Chondrocyte (in vitro differentiated cells): Measurements from ENCODE around the gene UNKL. TPM values are rescaled to one million over a fixed set of nuclear protein-coding genes. Genes with fewer than 3 reads are reported as not detected.

Experiments used
- DNase-seq: peaks from one replicate; pipeline ENCODE4 v3.0.0; 2021; ENCODE audit warnings: mixed read lengths, low spot score
- H3K27ac Mint-ChIP-seq: one replicate; pipeline ENCODE4 v1.8.0; 2021; ENCODE audit warnings: mild to moderate bottlenecking, moderate library complexity, mixed read lengths; ENCODE audit not compliant: unreplicated experiment
- H3K27me3 Mint-ChIP-seq: 2 replicates; pipeline ENCODE4 v1.8.0; 2021; ENCODE audit warnings: low read depth, mixed read lengths
- H3K36me3 Mint-ChIP-seq: 2 replicates; pipeline ENCODE4 v1.8.0; 2021; ENCODE audit warnings: low read depth, mixed read lengths
- H3K4me1 Mint-ChIP-seq: 2 replicates; pipeline ENCODE4 v1.8.0; 2021; ENCODE audit warnings: low read depth, mild to moderate bottlenecking, mixed read lengths
- H3K4me3 Mint-ChIP-seq: one replicate; pipeline ENCODE4 v1.8.0; 2021; ENCODE audit warnings: mild to moderate bottlenecking, moderate library complexity, mixed read lengths; ENCODE audit not compliant: unreplicated experiment
- H3K9me3 Mint-ChIP-seq: 2 replicates; pipeline ENCODE4 v1.8.0; 2021; ENCODE audit warnings: low read depth, mixed read lengths
- total RNA-seq: library from RNA; stranded (reverse); gene quantifications from 3 replicates; pipeline ENCODE4 v1.2.1, GENCODE V29; 2021
- TF ChIP-seq, protein P1 (sequence below): fragments of 200-600 bp; sonication (generic); IDR thresholded peaks from 2 replicates; pipeline ENCODE4 v1.5.0; 2021; ENCODE audit warnings: antibody characterized with exemption, mild to moderate bottlenecking, moderate library complexity

Gene UNKL
- total RNA-seq, 1 donor from 2014 or later: 12.6 TPM

DNA sequence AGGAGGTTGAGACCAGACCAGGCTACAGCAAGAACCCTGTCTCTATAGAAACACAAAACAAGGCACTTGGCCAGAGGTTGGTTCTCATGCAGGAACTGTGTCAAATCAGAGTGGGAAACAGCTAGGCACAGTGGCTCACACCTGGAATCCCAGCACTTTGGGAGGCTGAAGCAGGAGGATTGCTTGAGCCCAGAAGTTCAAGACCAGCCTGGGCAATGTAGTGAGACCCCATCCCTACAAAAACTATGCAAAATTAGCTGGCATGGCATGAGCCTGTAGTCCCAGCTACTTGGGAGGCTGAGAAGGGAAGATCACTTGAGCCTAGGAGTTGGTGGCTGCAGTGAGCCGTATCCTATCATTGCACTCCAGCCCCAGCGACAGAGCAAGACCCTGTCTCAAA lies 1.7 kb downstream of the UNKL start:
- Mint-ChIP-seq H3K36me3 (no peaks in the 10 kb centered on the region), H3K4me3 (no peak overlapping the region), H3K27me3 (no peaks in the 10 kb centered on the region), H3K27ac (no peak overlapping the region), H3K4me1 (peaks cover 15% of the 10 kb centered on the region), H3K9me3 (no peaks in the 10 kb centered on the region)
- TF ChIP-seq, protein P1, sequence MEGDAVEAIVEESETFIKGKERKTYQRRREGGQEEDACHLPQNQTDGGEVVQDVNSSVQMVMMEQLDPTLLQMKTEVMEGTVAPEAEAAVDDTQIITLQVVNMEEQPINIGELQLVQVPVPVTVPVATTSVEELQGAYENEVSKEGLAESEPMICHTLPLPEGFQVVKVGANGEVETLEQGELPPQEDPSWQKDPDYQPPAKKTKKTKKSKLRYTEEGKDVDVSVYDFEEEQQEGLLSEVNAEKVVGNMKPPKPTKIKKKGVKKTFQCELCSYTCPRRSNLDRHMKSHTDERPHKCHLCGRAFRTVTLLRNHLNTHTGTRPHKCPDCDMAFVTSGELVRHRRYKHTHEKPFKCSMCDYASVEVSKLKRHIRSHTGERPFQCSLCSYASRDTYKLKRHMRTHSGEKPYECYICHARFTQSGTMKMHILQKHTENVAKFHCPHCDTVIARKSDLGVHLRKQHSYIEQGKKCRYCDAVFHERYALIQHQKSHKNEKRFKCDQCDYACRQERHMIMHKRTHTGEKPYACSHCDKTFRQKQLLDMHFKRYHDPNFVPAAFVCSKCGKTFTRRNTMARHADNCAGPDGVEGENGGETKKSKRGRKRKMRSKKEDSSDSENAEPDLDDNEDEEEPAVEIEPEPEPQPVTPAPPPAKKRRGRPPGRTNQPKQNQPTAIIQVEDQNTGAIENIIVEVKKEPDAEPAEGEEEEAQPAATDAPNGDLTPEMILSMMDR: no peak
- no peak for DNase-seq

DNA sequence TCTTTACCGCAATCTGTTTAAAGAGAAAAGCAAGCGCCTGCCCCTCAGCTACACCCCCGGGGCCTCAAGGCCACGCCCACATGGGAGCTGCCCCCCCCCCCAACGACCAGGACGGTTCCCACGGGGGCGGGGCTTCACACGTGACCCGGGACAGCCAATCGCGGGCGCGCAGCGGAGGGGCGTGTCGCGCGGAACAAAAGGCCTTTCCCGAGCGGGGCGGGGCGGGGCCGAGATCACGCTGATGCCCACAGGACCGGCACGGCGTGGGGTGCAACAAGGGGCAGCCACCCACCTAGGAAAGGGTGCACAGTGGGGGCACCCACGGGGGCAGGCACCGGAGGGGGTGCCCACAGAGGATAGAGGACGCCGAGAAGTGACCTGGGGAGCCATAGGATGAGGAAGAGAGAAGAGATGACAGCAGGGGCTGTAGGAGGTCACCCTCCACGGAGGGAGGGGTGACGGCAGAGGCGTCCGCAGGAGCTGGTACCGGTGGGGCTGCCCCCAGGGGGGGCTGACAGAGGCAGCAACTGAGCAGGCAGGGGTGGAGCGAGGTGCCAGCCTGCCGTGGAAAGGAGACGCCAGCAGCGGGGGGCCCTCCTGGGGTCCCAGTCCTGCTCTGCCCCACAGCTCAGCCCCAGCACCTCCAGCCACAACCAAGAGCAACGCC lies 6.2 kb downstream of the UNKL start:
- DNase-seq: no peak
- H3K27me3 Mint-ChIP-seq: no peaks in the 10 kb centered on the region
- peak overlapping the region; percentile 78 for H3K4me3 Mint-ChIP-seq
- no peaks in the 10 kb centered on the region for H3K36me3 Mint-ChIP-seq
- TF ChIP-seq, protein P1: no peak
- H3K4me1 Mint-ChIP-seq: peaks cover 13% of the 10 kb centered on the region
- no peaks in the 10 kb centered on the region for H3K9me3 Mint-ChIP-seq
- H3K27ac Mint-ChIP-seq: peak overlapping the region; percentile 85

DNA sequence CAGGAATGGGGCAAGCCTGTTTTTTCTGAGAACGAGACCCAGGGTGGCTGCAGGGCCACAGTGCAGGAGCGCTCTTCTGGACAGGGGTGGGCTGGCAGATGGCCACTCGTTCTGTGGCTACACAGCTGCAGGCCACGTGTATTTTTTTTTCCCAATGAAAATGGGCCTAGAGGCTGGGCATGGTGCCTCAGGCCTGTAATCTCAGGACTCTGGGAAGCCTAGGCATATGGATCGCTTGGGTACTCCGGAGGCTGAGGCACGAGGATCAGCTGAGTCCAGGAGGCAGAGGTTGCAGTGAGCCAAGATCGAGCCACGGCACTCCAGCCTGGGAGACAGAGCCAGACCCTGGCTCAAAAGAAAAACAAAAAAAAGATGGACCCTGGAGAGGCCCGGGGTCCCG lies 6.8 kb downstream of the UNKL start:
- H3K27me3 Mint-ChIP-seq: no peaks in the 10 kb centered on the region
- no peaks in the 10 kb centered on the region for H3K9me3 Mint-ChIP-seq
- no peak for DNase-seq
- H3K4me1 Mint-ChIP-seq: peaks cover 13% of the 10 kb centered on the region
- TF ChIP-seq, protein P1: no peak
- peak overlapping the region; percentile 85 for H3K27ac Mint-ChIP-seq
- H3K4me3 Mint-ChIP-seq: peak overlapping the region; percentile 78
- H3K36me3 Mint-ChIP-seq: no peaks in the 10 kb centered on the region

DNA sequence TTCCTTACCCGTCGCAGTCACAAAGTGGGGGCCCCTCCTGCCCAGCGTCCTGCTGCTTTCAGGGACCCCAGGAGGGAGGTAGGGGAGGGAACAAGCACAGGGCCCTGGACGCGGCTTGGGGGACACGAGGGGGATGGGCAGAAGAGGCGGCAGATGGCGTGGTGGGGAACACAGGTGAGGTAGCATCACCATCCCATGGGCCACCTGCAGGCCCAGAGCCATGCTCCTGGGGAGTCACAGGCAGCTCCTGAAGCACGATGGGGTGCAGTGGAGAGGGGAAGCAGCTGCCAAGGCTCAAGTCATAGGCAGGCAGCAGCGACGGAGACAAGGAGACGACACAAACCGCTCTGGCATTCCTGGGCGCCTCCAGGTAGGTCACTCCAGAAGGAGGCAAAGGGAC lies 10.8 kb downstream of the UNKL start:
- Mint-ChIP-seq H3K9me3 (no peaks in the 10 kb centered on the region), H3K4me3 (no peak overlapping the region), H3K36me3 (peaks cover 4% of the 10 kb centered on the region), H3K4me1 (peaks cover 8% of the 10 kb centered on the region), H3K27me3 (no peaks in the 10 kb centered on the region), H3K27ac (no peak overlapping the region)
- TF ChIP-seq, protein P1: no peak
- DNase-seq: no peak

DNA sequence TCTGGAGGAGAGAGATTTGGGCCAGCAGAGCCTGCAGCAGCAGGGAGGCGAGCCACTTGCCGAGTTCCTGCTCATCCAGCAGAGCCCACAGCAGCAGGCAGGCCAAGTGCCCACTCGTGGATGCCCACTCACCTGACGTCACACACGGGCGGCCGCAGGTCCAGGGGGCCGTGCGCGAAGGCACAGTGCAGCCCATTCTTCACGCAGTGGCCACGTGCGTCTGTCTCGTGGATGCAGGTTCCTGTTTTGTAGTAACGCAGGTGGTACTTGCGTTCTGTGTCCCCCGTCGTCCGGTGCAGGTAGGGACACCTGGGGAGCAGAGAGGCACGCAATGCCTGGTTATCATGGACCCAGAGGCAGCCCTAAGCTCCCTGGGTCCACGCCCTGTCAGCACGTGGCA lies 11.5 kb downstream of the UNKL start:
- peaks cover 6% of the 10 kb centered on the region for H3K4me1 Mint-ChIP-seq

More for the DNA sequence above, 11.5 kb downstream of the UNKL start:
- Mint-ChIP-seq H3K27ac (no peak overlapping the region), H3K4me3 (no peak overlapping the region), H3K36me3 (peaks cover 6% of the 10 kb centered on the region), H3K27me3 (no peaks in the 10 kb centered on the region), H3K9me3 (no peaks in the 10 kb centered on the region)
- TF ChIP-seq, protein P1: no peak
- DNase-seq: no peak
